HepG2 (cell line): ENCODE data around the gene EPHA10.

Experiments
- CTCF ChIP-seq: sonication (generic); formaldehyde crosslinking; IDR thresholded peaks from 2 replicates; pipeline ENCODE4 v1.5.0; 2020; ENCODE audit warnings: mild to moderate bottlenecking, missing genetic modification reagents, moderate library complexity
- GPN1 ChIP-seq: sonication (generic); formaldehyde crosslinking; IDR thresholded peaks from 2 replicates; pipeline ENCODE4 v1.5.1; 2020; ENCODE audit warnings: missing genetic modification reagents, borderline replicate concordance
- PATZ1 ChIP-seq: sonication (generic); formaldehyde crosslinking; IDR thresholded peaks from 2 replicates; pipeline ENCODE4 v1.4.0; 2020; ENCODE audit warnings: missing genetic modification reagents
- POLR2A ChIP-seq, 2 experiments: IDR thresholded peaks; 2 replicates each; pipeline ENCODE4 v1.6.1; 2011; ENCODE audit warnings: low read depth in 2 of 2, low read length in 2 of 2, mild to moderate bottlenecking in 1 of 2, moderate library complexity in 1 of 2; ENCODE audit not compliant: insufficient read depth in 1 of 2
- POLR2AphosphoS2 ChIP-seq: IDR thresholded peaks from 2 replicates; pipeline ENCODE4 v1.6.1; 2011; ENCODE audit warnings: low read depth, low read length, improper control_type of control experiment
- TCF7L2 ChIP-seq: IDR thresholded peaks from 2 replicates; pipeline ENCODE4 v1.6.1; 2011; ENCODE audit warnings: mild to moderate bottlenecking, low read depth, low read length, moderate library complexity

- TF ChIP-seq GPN1 (CRISPR knock-in tag) (no peak), POLR2AphosphoS2 (no peak), POLR2A (IDR thresholded peaks at IDR 0.05; ENCODE audit: insufficient read depth in 1 of 2, low read depth in 2 of 2, low read length in 2 of 2) (no peak), TCF7L2 (no peak), PATZ1 (CRISPR knock-in tag) (no peak), CTCF (CRISPR knock-in tag) (no peak)
These were observed 2.4 kb downstream of the EPHA10 start for GRCh38 chr1:37762516-37762915.
